ENCODE measurements around the gene PSMC3.

PSMC3 gene

DNA sequence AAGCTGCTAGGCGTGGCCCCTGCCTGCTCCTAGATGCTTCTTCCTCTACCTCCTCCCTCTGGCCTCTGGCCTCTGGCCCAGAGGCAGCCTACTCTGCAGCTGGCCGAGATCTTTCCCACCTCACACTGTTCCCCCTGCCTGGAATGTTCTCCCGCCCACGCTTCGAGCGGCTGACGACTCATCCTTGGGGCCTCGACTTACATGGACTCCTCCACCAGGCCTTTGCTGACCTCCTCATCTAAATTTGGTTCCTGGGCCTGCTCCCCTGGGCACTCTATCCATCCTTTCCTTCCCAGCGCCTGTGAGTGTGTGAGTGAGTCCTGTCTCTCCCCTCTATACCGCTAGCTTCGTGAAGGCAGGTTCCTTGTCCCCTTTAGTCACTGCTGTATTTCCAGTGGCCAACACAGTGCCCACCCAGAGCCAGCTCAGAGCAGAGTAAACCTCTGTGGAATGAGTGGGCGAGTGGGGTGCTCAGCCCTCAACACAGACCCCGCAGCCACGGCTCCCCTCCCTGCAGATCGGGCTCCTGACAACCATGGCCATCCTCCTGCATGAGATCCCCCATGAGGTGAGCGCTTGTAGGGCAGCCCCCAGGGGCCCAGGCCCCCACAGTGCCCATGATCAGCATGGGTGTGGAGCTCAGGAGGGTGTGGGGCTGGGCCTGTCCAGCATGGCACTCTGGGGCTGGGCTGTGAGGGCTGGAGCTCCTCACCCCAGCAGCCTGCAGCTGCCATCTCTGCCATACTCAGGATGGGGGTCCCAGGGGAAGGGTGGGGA is 12.1 kb downstream of the PSMC3 start:
- no peak for DNase-seq (ENCODE audit: low read depth, low spot score)

DNA sequence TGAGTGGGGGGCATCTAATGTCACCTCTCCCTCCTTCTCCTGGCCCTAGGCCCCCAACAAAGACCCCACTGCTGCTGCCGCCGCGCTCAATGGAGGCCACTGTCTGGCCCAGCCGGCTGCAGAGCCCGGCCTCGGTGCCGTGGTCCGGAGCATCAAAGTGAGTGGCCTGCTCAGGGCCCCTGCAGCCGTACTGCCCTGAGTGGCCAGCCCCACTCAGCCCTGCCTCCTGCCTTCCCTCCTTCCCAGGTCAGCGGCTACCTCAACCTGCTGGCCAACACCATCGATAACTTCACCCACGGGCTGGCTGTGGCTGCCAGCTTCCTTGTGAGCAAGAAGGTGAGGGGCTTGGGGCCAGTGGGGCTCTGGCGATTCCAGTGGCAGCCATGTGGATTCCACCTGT is 12.9 kb downstream of the PSMC3 start:
- DNase-seq (ENCODE audit: low read depth, low spot score), result no peak

DNA sequence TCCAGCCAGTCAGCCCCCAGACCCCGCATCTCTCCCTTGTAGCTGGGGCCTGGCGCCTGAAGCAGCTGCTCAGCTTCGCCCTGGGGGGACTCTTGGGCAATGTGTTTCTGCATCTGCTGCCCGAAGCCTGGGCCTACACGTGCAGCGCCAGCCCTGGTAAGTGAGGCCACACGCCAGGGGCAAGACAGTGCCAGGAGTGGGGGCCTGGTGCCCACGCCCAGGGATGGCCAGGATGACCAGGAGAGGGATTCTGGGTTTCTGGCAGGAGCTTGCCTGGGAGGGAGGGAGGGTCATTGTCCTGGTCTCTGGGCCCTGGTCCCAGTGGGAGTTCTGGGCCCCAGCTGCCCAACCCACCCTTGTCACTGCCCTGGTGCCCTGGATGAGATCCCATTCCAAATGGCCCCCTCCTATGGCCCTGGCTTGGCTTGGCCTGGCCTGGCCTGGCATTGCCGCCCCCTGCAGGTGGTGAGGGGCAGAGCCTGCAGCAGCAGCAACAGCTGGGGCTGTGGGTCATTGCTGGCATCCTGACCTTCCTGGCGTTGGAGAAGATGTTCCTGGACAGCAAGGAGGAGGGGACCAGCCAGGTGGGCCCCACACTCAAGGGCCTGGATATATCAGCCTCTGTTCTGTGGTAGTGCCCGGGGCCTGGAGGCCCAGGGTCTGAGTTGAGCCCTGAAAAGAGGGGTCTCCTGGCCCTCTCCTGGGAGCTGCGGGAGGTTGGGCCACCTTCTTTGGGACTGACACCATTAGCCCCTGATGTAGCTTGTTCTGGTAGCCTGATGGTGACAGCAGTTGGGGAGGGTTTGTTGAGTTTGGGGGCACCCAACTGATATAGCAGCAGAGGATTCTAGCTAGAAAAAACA is 14.1 kb downstream of the PSMC3 start:
- DNase-seq (ENCODE audit: low read depth, low spot score), result no peak

DNA sequence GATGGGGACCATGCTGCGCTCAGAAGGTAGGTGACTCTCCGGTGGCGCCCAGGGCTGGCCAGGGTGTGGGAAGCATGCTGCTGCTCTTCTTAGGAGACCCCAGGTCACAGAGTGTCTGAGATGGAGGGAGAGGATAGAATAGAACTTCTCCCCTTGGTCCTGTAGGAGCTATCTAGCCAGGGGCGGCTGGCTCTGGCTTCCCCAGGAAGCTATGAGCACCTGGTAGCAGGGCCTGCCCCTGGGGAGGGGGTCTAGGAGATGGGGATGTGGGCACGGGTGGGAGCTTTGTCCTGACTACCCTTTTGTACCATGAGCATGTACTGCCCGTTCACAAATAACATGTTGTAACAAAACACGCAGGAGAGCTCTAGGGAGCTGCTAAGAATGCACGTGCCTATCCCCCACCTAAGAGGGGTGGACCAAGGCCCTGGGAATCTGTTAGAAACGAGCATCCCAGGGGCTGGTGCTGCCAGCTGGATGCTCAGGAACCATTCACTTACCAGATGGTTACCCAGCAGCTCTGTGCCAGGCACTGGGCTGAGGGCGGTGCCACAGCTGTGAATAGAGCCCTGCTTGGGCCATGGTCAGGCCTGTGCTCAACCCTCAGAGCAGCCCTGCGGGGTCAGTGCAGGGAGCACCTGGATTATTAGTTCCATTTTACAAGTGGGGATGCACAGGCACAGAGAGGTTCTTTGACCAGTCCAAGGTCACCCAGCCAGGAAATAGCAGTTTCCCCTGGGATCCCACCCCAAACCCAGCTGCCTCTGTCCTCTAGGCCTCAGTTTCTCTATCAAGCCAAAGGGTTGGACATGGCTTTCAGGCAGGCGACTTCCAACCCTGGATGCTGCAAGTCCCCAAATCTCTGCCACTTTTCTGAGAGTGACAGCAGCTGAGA is 15.6 kb downstream of the PSMC3 start:
- DNase-seq (ENCODE audit: low read depth, low spot score), result no peak

DNA sequence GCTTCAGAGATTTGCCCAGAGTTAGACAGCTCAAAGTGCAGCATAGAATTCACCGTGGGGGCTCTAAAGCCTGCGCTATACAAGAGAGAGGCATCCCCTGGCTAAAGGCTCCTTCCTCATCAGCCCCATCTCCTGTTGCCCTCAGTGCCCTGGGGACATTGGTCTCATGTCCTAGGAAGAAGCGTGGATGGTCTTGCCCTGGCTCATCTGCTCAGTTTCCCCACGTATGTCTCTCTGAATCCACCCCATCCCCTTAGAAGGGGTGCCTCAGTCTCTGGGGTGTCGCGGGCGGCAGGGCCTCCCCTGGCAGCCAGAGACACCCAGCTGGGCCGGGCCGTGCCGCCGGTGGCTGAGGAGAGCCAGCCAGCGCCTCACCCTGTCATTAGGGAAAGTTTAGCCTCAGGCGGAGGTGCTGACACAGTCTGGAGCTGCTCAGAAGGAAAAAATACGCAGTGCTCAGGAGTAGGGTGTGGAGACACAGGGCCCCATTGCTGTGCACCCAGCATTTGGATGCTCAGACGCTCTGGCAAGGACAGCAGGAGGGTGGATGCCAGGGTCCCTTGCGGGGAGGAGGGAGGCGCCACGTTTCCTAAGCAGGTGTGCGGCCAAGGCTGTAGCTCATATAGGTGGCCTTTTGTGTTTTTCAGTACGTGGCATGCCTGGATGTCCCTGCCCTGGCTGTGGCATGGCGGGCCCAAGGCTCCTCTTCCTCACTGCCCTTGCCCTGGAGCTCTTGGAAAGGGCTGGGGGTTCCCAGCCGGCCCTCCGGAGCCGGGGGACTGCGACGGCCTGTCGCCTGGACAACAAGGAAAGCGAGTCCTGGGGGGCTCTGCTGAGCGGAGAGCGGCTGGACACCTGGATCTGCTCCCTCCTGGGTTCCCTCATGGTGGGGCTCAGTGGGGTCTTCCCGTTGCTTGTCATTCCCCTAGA is 16.5 kb downstream of the PSMC3 start:
- DNase-seq (ENCODE audit: low read depth, low spot score), result no peak

DNA sequence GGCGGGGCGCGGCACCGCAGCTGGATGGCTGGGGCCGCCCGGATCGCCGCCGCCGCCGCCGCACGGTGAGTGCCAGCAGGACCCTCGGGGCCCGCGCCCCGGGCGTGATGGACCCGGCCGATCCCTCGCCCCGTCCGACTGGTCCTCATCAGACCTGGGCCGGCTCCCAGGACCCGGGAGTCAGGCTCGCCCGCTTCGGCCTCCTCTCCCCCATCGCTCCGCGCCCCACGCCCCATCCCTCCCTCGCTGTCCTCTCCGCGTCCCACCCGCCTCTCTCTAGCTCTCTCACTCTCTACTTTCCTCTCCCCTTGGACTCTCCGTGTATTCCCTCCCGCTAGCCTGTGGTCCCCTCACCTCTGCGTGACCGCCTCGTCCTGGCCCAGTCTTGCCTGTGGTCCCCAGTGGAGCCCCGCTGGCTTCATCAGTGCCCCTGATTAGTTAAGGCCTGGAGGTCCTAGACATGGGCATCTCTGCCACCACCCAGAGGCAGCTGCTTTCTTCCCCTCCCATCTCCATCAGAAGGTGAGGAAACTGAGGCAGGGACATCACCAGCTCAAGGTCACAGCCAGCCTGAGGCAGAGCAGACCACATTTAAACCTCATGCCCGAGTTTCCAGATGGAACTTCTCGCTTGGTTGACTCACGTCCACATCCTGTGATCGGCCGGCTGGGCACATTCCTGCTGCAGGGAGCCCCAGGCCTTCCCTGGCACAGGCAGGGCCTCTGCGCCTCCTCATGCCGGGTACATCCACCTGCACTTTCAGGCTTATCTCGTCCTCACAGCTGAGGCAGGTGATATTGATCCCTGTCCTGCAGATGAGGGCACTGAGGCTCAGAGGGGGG is 17.4 kb downstream of the PSMC3 start:
- no peak for DNase-seq (ENCODE audit: low read depth, low spot score)

DNA sequence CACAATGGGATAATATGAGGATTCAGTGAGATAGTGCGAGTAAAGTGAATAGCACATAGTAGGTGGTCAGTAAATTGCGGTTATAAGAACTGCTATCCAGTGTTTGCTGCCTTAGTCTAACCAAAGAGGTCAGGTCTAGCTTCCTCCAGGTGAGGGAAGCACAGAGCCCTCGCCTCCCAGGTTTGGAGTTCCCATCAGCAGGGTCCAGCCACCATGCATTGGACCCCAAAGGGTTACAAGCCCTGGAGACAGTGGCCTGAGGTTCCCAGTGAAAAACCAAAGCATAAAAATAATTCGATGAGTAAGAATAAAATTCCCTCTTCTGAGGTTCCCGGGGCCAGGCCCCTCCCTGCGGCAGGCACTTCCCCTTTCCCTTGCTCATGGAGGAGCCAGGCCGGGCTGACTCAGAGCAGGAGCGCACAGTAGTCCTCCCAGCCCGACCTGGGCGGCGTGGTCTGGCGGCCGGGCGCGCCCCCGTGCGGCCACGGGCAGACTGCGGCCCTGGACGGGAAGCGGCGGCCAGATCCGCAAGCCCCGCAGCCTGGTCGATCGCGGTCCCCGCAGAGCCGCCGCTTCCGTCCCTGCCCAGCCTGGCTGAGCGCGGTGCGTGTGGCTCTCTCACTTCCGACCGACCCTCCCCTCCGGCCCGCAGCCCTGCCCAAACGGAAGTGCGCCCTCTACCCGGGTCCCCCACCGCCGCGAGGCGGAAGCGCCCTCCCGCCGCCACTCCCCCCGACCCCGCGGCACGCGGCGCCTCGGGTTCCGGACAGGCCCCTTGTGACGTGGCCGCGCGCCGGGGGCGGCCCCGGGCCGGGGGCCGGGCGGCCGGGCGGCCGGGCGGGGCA is 18.3 kb downstream of the PSMC3 start, which contains the start of gene SLC39A13:
Gene SLC39A13 (plus strand): TSS at position 845 of the 845 bp plus-strand sequence. CDS start 1,505 bp downstream, outside the sequence.
- DNase-seq (ENCODE audit: low read depth, low spot score), result peak; percentile 80

DNA sequence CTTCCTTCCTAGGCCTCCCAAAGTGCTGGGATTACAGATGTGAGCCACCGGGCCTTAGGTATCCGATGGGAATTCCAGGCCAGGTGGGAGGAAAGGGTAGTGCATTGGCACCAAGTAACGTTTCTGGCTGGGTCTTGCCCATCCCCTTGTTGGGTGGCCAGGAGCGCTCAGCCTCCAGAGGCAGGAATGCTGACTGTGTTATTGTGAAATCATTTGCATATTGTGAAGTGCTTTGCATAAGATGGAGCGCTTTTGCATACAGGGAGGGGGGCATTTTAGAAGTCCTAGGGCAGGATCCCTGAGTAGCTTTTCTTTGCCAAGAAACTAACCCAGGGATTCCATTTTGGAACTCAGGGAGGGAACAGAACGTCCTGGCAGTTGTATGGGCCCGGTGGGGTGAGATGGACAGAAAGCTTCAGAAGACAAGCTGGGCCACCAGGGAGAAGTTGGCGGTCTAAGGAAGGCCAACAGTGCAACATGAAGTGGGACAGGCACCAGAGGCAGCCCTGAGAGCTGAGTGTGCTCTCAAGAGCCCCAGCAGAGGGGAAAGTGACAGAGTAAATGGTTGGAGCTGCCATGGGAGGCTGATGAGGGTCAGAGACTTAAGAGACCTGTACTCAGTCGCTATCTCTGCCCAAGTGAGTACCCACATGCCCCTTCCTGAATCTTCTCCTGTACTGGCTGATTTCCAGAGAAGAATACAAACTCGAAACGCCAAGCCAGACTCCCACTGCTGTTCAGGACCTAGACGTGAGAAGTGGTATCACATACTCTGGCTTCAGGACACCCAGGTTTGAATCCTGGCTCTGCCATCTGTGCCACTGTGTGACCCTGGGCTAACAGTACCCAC is 19.1 kb downstream of the PSMC3 start:
- DNase-seq (ENCODE audit: low read depth, low spot score), result no peak

DNA sequence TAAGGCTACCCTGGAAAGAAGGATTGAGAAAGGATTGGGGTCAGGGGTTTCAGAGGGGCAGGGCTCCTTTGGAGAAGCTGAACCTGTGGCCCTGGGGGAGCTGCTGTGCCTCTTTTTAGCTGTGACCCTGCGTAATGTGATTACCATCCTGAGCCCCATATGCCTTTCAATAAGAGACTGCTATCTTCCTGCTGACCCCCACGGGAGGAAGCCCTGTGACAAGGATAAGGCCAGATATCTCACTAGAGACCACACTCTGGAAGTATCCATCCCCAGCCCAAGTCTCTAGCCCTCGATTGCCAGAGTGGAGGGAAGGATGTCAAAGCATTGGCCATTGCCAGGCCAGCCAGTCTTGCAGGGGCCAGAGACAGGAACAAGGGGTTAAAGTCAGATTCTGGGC is 22.7 kb downstream of the PSMC3 start:
- DNase-seq (ENCODE audit: low read depth, low spot score), result no peak

DNA sequence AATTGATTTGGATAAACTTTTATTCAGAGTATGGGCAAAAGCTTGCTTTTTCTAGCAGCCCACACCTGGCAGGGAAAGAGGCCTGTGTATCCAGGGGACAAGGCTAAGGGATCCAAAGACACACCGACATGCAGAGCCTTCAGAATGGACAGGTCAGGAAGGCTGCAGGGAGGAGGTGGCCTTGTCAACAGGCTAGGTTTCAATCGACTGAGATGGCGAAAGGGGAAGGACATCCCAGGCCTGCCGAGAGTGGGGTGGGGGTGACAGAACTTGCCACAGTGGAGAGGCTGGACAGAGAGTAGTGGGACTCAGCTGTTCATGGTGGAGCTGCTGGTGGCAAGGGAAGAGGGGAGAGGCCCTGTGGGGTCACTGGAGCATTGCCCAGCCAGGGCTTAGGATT is 23.1 kb downstream of the PSMC3 start:
- no peak for DNase-seq (ENCODE audit: low read depth, low spot score)

DNA sequence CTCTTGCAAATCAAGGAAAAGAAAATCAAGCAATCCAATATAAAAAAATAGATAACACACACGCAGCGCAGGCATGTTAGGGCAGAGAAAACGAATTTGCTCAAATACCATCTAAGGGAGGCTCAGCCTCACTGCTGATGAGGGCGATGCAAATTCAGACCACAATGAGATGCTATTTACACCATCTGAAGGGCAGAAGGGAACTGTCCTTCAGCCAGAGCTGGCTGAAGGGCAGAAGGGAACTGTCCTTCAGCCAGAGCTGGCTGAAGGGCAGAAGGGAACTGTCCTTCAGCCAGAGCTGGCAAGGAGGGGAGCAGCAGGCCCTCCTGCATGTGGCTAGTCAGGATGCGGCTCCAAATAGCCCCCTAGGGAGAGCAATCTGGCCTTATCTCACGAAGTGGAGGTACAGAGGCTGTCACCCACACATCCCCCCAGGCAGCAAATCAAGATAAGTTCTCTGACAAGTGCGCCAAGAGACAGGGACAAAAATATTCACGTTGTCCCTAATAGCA is 25.4 kb downstream of the PSMC3 start:
- DNase-seq (ENCODE audit: low read depth, low spot score), result no peak

DNA sequence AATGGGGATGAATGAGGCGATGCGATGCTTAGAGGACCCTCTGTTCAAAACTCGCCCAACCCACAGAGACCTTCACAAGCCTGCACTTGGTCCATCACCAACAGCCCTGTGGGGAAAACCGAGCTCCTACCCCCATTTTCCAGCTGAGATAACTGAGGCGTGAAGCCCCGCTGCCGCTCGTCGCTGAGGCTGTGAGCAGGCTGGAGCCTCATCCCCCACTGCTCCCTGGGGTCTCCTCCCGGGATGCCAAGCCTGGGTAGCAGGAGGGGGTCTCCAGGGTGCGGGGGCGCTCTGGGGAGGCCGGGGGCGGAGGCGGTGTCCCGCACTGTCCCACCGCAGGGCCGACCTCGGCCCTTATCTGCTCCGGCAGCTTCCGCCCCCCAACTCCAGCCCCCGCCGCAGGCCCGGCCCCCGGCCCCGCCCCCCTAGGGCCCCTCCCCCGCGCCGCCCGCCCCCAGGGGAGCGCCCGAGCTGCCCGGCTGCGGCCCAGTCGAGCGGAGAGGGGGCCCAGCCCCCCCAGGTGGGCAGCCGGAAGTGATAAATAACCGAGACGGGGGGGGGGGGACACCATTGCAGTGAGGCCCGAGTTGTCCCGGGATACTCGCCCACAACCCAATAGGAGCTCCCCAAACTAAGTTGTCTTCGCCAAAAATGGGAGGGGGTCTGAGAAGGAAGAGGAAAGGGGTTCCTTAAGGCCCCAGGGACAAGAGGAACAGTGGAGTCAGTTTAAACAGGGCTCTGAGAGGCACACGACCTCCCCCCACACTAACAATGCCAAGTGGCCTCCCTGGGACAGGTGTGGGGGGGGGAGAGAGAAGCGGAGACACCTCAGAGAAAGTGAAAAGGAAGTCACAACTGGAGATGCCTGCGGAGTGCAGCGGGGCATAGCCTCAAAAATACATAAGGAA is 26.1 kb downstream of the PSMC3 start:
- no peak for DNase-seq (ENCODE audit: low read depth, low spot score)

DNA sequence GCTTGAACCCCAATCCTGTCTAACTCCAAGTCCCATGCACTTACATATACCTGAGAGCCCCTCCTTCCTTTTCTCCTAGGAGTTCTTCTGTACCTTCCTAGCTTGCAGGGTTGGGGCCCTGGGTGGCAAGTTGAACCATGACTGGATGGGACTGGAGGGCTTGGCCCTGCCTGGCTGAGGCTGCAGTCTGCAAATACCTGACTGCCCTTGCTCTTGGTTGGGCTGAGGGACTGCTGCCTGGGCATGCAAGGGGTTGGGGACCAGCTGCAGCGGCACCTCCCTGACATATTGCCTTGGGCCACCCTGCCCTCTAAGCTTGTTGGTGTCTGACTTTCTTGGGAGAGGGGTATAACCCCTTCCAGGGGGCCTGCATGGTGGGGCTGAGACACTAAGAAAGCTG is 27.7 kb downstream of the PSMC3 start:
- no peak for DNase-seq (ENCODE audit: low read depth, low spot score)

DNA sequence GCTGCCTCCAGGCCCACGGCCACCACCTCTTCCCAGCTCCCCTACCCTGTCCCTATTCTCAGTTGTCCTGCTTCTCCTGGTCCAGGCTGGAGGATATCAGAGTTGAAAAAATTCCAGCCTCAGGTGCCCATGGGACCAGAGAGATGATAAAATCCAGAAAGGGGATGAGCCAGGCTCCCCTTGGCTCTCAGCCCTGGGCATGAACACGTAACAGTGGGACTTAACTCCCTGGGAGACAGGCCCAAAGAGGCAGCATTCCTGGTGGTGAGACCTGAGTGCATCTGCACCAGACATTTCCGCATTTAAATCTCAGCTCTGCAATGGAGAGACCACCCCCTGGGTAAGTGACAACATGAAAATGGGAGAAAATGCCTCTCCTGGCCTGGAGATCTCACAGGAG is 28.2 kb downstream of the PSMC3 start:
- DNase-seq (ENCODE audit: low read depth, low spot score), result no peak

DNA sequence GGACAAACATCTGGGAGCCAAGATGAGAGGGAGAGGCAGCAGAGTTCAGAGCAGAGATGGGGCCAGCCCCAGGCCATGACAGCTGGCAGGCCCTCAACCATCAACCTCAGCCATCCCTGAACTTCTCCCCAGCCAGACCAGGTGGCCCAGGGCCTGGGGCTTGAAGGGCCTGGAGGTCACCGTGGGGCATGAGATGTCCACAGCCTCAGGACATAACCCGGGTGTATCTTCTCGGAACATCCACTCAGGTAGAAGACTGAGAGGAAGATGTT is 30.3 kb downstream of the PSMC3 start:
- DNase-seq (ENCODE audit: low read depth, low spot score), result no peak

DNA sequence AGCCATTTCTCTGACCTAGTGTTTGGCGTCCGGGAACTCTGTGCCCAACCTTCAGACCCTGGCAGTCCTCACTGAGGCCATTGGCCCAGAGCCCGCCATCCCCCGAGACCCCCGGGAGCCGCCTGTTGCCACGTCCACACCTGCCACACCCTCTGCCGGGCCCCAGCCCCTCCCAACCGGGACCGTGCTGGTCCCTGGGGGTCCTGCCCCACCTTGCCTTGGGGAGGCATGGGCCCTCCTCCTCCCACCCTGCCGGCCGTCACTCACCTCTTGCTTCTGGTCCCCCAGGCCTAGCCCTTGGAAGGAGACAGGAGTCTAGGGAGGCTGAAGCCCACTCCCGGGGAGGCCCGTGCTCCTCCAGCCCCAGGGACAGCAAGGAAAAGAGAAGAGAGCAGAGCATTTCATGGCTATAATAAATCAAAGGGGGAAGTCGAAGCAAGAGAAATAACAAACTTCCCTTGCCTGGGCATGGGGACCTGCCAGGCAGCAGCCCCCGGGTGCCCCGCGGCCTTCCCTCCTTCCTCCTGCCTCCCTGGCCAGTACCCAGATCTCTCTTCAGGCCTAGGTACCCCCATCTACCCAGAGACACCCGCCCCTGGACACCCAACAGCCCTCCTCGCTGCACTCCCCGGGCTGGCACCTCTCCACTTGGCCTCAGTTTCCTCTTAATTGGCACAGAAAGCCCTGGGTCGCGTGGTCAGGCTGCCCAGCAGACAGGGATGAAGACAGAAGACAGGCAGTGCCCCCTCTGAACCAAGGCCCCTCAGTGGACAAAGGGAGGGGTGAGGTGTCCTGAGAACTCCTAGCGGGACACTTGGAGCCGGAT is 30.8 kb downstream of the PSMC3 start:
- no peak for DNase-seq (ENCODE audit: low read depth, low spot score)
